ENCODE measurements around the gene RHOF.
A peak's percentile ranks its signal among the peaks of the same experiment; 100 is the strongest.

Gene RHOF

GRCh38 chr12:121819212-121819949, 25.9 kb upstream of the RHOF start:
- DNase-seq (ENCODE audit: low spot score), result no peak

GRCh38 chr12:121817648-121818043, 24.2 kb upstream of the RHOF start:
- no peak for DNase-seq (ENCODE audit: low spot score)

- no peak for DNase-seq (ENCODE audit: low spot score)
Measured at GRCh38 chr12:121816925-121817647, 23.6 kb upstream of the RHOF start.

GRCh38 chr12:121815263-121815662, 21.8 kb upstream of the RHOF start:
- DNase-seq (ENCODE audit: low spot score), result no peak

- DNase-seq (ENCODE audit: low spot score), result no peak
Measured at GRCh38 chr12:121814429-121815119, 21.1 kb upstream of the RHOF start.

GRCh38 chr12:121813951-121814350, 20.5 kb upstream of the RHOF start:
- no peak for DNase-seq (ENCODE audit: low spot score)

- DNase-seq (ENCODE audit: low spot score), result no peak
Measured at GRCh38 chr12:121812921-121813896, 19.7 kb upstream of the RHOF start.

- peak; percentile 77 for DNase-seq (ENCODE audit: low spot score)
Measured at GRCh38 chr12:121812320-121812871, 18.9 kb upstream of the RHOF start.

- peak; percentile 78 for DNase-seq (ENCODE audit: low spot score)
Measured at GRCh38 chr12:121811434-121812319, 18.2 kb upstream of the RHOF start.

- DNase-seq (ENCODE audit: low spot score), result no peak
Measured at GRCh38 chr12:121810833-121811433, 17.4 kb upstream of the RHOF start.

GRCh38 chr12:121810234-121810817, 16.8 kb upstream of the RHOF start:
- no peak for DNase-seq (ENCODE audit: low spot score)

- no peak for DNase-seq (ENCODE audit: low spot score)
Measured at GRCh38 chr12:121809712-121810116, 16.2 kb upstream of the RHOF start.

- DNase-seq (ENCODE audit: low spot score), result no peak
Measured at GRCh38 chr12:121808623-121809022, 15.1 kb upstream of the RHOF start.

- DNase-seq (ENCODE audit: low spot score), result no peak
Measured at GRCh38 chr12:121807642-121808347, 14.3 kb upstream of the RHOF start.

GRCh38 chr12:121806546-121807423, 13.3 kb upstream of the RHOF start:
- no peak for DNase-seq (ENCODE audit: low spot score)

- DNase-seq (ENCODE audit: low spot score), result no peak
Measured at GRCh38 chr12:121806009-121806545, 12.6 kb upstream of the RHOF start.

GRCh38 chr12:121805171-121806008, 11.9 kb upstream of the RHOF start:
- DNase-seq (ENCODE audit: low spot score), result no peak

Measured in hematopoietic multipotent progenitor cell treated with erythropoietin and hydrocortisone succinate and interleukin-3 and kit ligand, for 15 days (in vitro differentiated cells).